Epithelial cell of prostate (primary cell): ENCODE measurements around the gene TOX2.

Experiments
- DNase-seq: peaks from one replicate; pipeline ENCODE4 v3.0.0-alpha.2; 2011; ENCODE audit warnings: low read depth, low spot score
- H3K27ac ChIP-seq: fragments of 450-650 bp; 2 replicates; pipeline ENCODE4 v1.5.1; 2017; ENCODE audit warnings: mild to moderate bottlenecking

Gene TOX2

DNA sequence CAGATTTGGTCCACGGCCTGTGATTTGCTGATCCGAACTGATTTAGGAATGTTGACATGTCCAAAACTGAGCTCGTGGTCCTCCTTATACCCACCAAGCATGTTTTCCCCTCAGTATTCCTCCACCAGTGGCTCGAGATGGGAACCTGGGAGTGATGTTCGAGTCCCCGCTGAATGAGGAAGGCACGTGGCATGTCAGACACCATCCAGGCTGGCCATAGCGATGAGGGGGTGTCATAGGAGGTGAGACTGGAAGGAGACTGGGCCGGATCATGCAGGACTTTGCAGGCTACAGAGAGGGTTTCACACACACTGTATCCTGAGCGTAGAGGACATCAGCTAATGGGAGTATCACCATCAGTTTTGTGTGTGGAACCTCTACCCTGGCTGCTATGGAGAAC is 78.2 kb downstream of the TOX2 start:
- DNase-seq: no peak
- H3K27ac ChIP-seq: no peak overlapping the region

DNA sequence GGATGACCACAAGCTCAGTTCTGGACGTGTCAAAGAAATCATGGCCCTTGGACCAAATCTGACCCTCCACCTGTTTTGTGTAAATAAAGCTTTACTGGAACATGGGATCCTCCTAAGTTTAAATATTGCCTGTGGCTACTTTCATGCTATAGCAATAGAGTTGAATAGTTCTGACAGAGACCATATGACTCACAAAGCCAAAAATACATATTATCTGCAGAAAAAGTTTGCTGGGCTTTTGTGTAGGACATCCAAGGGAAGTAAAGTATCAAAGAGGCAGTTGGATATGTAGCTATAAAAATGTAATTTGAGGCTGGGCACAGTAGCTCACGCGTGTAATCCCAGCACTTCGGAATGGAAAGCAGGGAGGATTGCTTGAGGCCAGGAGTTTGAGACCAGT is 78.9 kb downstream of the TOX2 start:
- DNase-seq: no peak
- no peak overlapping the region for H3K27ac ChIP-seq

DNA sequence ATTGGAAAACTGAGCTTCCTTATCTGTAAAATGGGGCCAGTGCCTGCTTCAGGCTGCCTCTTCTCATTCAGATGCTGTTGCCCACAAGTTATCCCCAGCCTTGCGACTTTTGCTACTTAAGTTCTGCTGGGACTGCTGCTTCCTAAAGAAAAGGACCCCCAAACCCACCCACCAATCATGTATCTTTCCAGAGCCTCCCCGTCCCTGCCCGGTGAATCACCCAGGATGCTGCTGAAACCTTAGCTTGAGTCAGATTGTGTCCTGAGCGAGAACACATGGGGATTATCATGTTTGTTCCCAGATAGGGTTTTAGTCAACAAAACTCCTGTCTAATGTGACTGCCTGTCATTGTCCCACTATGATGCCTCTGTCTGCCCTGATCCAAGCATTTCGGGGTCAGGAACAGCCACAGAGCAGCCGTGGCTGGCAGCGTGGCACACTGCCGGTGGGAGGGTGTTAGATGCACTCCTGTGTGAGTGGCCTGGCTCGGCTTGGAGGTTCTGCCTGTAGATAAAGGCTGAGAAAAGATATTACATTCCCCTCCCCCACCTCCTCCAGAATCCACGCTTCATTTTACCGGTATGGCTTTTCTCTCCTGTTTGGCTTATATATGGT is 79.9 kb downstream of the TOX2 start:
- no peak for DNase-seq
- no peak overlapping the region for H3K27ac ChIP-seq

DNA sequence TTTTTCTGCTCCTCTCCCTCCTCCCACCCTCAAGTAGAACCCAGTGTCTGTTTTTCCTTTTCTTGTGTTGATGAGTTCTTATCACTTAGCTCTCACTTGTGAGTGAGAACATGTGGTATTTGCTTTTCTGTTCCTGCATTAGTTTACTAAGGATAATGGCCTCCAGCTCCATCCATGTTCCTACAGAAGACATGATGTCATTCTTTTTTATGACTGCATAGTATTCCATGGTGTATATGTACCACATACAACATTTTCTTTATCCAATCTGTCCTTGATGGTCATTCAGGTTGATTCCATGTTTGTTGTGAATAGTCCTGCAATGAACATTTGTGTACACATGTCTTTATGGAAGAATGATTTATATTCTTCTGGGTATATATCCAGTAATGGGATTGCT is 81.0 kb downstream of the TOX2 start:
- H3K27ac ChIP-seq: no peak overlapping the region
- DNase-seq: no peak

DNA sequence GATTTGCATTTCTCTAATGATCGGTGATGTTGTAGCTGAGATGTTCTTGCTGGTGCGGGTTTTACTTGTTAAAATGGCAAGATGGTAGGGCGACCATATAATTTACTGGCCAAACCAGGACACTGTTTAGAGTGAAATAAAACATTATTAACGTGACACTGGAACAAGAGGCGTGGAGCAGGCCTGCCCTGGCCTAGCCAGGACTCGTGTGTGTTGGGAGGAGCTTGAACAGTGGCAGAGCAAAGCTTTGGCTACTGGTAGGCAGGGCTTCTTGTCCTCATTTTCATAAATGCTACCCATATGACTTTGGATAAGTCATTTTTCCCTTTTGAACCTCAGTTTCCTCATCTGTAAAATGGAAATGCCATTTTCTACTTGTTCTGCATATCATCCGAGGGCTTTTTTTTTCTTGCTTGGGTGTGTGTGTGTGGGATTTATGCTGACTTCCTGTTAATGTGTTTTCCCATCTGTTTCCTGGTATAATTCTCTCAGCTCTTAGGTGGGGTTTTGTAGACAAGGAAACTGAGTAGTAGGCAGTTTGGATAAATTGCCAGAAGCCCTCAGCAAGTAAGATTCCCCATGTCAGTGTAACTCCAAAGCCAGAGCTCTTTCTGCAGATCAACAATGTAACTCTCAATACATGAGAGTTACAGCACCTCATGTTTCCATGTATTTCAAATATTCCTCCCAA is 81.7 kb downstream of the TOX2 start:
- H3K27ac ChIP-seq: no peak overlapping the region
- DNase-seq: no peak

DNA sequence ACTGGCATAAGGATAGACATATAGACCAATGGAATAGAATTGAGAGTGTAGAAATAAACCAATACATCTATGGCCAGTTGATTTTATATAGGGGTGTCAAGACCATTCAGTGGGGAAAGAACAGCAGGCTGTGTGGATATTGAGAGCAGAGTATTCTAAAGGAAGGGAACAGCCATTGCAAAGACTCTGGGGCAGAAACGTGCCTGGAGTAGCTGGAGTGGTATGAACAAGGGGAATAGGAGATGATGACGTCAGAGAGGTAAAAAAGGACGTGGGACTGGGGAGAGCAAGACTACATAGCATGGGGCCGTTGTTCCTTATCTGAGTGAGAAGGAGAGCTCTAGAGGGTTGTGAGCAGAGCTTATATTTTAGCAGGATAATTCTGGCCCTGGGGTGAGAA is 85.2 kb downstream of the TOX2 start:
- H3K27ac ChIP-seq: no peak overlapping the region
- DNase-seq: no peak

DNA sequence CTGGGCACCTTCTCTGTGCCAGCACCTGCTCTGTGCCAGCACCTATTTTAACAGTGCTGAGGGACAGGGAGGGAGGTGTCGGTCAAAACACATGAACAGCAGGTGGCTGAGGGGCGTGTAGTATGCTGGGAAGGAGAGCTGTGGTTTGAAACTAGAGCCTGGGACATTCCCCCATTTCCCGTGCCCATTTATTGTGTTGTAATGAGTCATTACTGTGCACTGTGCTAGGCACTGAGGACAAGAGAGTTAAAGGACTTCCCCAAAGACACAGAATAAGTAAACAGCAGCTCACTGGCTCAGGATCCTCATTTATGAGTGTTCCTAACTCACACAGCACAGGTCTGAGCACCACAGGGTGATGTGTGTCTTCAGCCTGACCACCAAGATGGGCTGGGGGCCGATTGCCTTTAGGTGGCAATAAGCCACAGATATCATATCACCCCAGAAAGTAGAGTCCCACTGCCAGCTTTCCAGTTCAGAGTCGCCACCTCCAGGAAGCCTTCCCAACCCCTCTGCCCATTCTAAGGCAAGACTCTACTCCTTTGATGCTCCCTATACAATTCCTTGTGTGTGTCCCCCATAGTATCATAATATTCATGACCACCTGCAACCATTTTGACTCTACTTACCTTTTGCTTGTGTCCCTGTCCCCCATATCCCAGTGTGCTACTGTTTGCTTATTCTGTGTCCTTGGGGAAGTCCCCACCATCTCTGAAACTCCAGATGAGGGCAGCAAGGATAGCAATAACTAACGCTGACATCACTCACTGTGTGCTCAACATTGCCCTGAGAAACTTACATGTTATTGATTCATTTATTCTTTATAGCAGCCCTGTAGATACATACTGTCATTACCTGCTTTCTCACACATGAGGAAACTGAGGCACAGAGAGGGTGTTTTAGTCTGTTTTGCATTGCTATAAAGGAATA is 87.3 kb downstream of the TOX2 start:
- no peak overlapping the region for H3K27ac ChIP-seq
- no peak for DNase-seq

DNA sequence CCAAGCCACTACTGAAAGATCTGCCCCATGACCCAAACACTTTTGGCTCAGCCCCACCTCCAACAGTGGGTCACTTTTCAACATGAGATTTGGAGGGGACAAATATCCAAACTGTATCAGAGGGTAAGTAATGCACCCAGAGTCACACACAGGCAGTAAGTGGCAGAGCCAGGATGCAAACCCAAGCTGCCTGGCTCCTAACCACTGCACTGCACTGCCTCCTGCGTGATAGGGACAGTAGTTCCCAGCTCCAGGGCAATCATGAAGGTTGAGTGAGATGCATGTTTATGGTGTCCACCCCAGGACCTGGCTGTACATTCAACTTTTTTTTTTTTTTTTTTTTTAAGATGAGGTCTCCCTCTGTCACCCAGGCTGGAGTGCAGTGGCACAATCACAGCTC is 88.2 kb downstream of the TOX2 start:
- no peak for DNase-seq
- no peak overlapping the region for H3K27ac ChIP-seq

DNA sequence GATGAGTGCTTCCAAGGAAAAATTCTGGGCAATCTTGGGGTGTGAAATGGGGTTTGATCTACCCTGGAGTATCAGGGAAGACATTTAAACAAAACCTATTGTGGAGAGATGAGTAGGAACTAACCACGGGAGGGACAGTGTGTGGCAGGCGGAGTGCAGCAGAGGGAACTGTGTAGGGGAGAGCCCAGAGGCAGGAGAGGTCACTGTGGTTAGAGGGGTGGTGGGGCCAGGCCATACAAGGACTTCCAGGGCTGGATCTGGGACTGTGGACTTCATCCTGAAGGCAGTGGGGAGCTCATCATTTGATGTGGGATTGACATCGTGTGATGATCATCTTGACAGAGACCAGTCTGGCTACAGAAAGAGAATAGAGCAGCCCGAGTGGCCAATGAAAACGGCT is 89.0 kb downstream of the TOX2 start:
- DNase-seq: no peak
- no peak overlapping the region for H3K27ac ChIP-seq

DNA sequence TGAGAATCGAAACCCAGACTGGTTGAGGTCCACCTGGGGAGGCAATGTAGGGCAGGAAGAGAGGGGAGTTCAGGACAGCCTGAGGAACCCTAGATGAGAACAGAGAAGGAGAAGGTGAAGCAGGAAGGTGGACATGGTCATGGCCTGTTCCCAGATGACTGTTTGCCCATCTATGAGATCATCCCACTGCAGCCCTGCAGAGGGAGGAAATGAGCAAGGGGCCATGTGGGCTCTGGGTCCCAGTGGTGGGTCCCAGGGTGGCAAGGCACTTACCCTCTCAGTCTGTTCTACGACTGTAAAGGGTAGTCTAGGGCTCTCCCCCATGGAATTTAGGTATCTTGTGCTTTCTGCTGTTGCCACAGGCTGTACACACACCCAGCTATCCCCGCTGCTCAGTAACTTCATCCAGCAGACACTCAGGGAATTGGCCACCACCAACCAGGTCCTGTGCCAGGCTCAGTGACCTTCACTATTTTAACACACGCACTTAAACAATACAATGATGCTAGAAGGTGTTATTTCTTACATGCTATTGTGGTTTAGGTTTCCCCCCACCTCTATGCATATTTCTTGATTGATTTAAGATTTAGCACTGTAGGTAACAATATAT is 89.8 kb downstream of the TOX2 start:
- H3K27ac ChIP-seq: no peak overlapping the region
- no peak for DNase-seq

DNA sequence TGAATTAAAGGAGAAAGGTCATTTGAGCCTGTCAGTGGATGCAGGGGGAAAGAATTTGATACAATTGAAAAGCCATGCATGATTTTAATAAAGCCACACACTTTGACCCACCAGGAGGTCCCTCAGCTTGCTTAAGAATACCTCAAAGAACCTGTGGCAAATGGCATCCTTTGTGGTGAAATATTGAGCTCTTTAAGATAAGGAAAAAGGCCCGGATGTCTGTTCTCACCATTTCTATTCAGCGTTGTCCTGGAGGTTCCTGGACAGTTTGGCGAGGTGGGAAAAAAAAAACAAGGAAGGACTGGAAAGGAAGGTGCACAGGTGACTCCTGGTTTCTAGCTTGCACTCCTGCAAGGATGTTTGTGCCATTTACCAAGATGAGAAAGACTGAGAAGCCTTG is 91.0 kb downstream of the TOX2 start:
- no peak overlapping the region for H3K27ac ChIP-seq
- no peak for DNase-seq

DNA sequence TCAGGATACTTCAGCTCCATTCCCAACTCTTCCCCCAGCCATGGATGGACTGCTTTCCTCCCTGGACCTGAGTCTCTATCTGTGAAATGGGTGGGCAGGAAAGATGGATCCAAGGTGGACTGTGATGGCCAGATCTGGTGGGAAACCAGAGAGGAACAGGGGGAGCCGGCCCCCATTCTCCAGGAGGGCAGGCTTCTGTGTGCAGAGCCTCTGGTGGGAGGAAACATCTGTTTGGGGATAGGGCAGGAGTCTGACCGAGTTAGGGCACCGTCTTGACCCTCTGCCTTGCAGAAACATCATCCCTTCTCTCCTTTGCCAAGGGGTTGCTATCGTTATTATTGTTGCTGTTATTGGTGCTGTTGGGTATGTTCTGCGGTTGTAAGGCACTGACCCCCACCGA is 91.5 kb downstream of the TOX2 start:
- DNase-seq: no peak
- no peak overlapping the region for H3K27ac ChIP-seq

DNA sequence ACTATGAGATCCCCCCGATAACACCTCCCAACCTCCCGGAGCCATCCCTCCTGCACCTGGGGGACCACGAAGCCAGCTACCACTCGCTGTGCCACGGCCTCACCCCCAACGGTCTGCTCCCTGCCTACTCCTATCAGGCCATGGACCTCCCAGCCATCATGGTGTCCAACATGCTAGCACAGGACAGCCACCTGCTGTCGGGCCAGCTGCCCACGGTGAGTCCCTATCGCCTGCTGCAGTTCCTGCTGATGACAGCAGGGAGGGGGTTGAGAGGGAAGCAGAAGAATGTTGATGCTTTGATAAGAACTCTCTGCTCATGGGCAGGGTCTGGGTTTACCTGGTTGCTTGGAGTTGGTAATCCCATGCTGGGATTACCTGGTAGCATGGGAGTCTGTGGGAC is 91.9 kb downstream of the TOX2 start:
- no peak overlapping the region for H3K27ac ChIP-seq
- no peak for DNase-seq

DNA sequence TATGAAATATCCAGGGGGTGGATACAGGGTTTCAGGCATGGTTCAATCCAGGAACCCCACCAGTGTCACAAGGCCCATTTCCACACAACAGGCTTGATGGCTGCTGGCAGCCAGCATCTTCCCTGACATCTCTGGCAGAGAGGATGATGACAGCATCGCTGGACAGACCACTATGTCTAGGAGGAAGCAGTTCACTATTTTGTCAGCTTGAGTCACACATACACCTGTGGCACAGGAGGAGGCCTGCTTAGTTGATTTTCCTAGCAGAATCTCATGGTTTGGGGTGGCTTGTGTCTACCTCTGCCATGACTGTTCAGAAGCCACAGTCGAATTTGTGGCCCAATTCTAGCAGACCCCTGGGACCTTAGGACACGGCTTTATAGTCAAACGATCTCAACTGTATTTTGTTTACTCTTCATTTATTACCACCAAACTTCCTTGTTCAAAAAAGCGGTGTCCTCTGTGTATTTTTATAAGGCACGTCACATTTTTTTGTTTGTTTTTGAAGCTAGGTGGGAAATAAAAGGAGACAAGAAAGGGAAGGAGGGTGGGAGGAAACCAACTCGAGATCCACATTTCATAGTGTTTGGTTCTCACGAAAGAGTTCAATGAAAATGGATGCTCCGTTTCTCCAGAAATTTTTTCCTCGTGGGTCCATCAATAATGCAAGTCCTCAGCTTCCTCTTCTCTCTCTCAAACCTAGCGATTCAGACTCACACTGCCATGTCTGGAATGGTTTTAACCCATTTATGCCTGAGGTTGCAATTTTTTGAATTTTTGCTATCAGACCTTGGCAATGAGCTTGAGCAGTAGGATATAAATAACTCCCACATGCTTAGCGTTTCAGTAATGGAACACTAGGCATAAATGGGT is 94.4 kb downstream of the TOX2 start:
- DNase-seq: peak; percentile 12
- no peak overlapping the region for H3K27ac ChIP-seq

DNA sequence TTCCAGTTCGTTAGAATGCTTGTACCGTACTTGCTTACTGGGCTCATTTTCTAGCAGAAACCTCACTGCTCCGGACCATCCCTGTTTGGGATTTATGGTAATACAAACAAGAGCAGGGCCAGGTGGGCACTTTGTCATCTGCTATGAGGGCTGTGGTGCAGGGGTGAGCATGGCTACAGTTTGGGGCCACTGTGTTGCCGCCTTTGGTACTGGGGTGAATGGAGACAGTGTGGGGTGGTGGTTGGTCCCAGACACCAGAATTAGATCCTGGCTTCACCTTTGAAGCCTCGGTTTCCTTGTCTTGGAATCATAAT is 95.0 kb downstream of the TOX2 start:
- no peak overlapping the region for H3K27ac ChIP-seq
- DNase-seq: no peak

DNA sequence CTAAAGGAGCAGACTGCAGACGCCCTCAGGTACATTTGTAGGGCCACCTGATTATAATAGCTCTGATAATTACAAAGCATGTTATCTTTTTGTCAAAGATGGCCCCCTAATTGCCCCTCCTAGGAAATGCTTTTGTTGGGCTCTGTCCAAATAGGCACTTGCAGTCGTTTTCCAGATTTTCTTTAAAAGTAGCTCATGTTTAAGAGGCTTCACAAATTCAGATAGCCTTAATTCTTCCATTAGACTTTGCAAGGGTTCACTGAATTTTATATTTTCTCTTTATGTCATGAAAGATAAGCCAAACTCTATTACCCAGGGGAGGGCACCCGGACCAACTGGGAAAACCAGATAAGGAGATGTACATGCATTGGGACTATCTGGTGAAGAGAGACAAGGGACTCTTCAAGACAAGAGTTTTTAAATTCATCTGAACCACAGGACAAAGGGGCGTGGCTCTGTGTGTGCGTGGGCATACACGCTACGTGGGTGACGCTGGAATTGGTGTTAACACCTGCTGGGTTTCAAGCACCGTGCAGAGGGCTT is 95.6 kb downstream of the TOX2 start:
- H3K27ac ChIP-seq: no peak overlapping the region
- DNase-seq: no peak

DNA sequence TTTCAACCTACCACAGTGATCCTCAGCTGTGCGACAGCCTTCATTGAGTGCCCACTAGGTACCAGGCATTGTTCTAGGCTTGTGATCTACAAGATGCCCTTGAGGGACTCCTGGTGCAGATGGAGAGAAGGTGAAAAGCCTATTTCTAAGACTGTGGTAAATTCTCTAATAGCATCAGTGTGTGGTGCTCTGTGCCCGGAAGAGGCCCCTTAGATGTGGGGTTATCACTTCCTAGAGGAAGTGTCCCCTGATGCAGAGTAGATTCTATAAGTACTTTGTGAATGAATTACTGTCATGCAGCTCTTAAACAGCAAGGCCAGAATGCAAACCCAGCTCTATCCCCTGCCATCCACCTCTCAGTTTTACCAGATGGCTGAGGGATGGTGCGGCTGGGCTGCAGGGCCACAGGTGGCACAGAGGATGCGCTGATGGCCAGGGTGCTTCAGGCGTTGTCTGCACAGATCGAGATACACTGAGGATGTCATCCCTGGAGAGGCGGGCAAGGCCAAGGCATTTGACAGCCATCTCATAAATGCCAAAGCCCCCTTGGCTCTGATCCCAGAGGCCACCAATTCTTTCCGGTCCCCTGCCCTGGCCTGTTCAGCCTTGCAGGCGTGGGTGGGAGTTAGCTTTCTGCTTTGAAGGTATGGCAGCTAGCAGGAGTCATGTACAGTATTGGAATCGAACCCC is 96.7 kb downstream of the TOX2 start:
- DNase-seq: no peak

DNA sequence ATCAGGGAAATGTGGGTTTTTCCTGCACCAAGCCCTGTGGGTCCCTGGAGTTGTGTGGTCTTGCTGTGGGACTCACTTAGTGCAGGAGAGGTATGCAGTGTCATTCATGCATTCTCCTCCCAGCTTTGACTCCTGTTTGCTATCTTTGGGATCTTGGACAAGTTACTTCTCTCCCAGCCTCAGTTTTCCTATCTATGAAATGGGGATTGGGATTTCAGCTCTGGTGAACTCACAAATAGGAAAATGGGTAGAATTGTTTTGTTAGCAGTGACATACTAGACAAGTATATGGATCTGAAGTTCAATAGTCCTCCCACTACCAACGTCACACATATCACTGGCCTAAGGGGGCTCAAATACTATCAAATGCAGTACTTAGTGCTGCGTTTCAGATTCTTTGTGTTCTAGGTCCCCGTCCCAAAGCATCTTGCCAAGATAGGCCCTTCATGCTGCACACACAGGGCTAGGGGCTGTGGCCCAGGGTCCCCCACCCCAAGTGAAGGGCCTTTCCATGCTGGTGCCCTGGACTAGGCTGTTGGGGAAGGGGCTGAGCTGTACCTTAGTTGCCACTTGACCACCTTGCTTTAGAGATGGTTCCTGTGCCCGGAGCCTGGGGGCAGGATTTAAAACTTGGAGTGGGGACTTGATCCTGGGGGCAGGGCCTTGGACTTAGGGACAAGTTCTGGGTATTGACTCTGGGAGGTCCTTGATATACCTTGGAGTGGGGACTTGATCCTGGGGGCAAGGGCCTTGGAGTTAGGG is 98.0 kb downstream of the TOX2 start:
- no peak for DNase-seq
- H3K27ac ChIP-seq: no peak overlapping the region

More for the DNA sequence above, 96.7 kb downstream of the TOX2 start:
- no peak overlapping the region for H3K27ac ChIP-seq
